Stimulated activated CD8-positive, alpha-beta memory T cell treated with anti-CD3 and anti-CD28 coated beads, Interleukin-4, amount 100 ng/mL, for 48 hours (primary cell): ENCODE measurements around the gene CEACAM7.
A peak's percentile ranks its signal among the peaks of the same experiment; 100 is the strongest.
"Not testable (repeated sequence)": the region's sequence is repeated elsewhere in the genome, so short reads cannot be mapped to it uniquely, and the experiment has no call there.

Experiments used
- DNase-seq: peaks from one replicate; pipeline ENCODE4 v3.0.0-alpha.2; 2020

Gene CEACAM7

GRCh38 chr19:41699968-41700323 lies 11.9 kb upstream of the CEACAM7 start:
- no peak for DNase-seq

GRCh38 chr19:41699231-41699967 lies 11.3 kb upstream of the CEACAM7 start:
- DNase-seq, result no peak

DNA sequence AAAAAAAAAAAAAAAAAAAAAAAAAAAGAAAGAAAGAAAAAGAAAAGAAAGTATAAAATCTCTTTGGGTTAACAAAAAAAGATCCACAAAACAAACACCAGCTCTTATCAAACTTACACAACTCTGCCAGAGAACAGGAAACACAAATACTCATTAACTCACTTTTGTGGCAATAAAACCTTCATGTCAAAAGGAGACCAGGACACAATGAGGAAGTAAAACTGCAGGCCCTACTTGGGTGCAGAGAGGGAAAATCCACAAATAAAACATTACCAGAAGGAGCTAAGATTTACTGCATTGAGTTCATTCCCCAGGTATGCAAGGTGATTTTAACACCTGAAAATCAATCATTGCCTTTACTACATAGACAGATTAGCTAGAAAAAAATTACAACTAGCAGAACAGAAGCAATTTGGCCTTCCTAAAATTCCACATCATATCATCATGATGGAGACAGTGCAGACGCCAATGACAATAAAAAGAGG lies 10.7 kb upstream of the CEACAM7 start:
- no peak for DNase-seq

DNA sequence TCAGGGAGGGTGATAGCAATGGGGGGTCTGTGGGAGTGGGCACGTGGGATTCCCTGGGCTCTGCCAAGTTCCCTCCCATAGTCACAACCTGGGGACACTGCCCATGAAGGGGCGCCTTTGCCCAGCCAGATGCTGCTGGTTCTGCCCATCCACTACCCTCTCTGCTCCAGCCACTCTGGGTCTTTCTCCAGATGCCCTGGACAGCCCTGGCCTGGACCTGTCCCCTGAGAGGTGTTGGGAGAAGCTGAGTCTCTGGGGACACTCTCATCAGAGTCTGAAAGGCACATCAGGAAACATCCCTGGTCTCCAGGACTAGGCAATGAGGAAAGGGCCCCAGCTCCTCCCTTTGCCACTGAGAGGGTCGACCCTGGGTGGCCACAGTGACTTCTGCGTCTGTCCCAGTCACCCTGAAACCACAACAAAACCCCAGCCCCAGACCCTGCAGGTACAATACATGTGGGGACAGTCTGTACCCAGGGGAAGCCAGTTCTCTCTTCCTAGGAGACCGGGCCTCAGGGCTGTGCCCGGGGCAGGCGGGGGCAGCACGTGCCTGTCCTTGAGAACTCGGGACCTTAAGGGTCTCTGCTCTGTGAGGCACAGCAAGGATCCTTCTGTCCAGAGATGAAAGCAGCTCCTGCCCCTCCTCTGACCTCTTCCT lies 9.3 kb upstream of the CEACAM7 start:
- no peak for DNase-seq

DNA sequence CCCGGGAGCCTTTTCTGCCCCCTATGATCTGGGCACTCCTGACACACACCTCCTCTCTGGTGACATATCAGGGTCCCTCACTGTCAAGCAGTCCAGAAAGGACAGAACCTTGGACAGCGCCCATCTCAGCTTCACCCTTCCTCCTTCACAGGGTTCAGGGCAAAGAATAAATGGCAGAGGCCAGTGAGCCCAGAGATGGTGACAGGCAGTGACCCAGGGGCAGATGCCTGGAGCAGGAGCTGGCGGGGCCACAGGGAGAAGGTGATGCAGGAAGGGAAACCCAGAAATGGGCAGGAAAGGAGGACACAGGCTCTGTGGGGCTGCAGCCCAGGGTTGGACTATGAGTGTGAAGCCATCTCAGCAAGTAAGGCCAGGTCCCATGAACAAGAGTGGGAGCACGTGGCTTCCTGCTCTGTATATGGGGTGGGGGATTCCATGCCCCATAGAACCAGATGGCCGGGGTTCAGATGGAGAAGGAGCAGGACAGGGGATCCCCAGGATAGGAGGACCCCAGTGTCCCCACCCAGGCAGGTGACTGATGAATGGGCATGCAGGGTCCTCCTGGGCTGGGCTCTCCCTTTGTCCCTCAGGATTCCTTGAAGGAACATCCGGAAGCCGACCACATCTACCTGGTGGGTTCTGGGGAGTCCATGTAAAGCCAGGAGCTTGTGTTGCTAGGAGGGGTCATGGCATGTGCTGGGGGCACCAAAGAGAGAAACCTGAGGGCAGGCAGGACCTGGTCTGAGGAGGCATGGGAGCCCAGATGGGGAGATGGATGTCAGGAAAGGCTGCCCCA lies 8.5 kb upstream of the CEACAM7 start:
- DNase-seq, result peak; percentile 39

DNA sequence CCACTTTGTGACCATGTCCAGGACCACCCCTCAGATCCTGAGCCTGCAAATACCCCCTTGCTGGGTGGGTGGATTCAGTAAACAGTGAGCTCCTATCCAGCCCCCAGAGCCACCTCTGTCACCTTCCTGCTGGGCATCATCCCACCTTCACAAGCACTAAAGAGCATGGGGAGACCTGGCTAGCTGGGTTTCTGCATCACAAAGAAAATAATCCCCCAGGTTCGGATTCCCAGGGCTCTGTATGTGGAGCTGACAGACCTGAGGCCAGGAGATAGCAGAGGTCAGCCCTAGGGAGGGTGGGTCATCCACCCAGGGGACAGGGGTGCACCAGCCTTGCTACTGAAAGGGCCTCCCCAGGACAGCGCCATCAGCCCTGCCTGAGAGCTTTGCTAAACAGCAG lies 7.7 kb upstream of the CEACAM7 start:
- no peak for DNase-seq

DNA sequence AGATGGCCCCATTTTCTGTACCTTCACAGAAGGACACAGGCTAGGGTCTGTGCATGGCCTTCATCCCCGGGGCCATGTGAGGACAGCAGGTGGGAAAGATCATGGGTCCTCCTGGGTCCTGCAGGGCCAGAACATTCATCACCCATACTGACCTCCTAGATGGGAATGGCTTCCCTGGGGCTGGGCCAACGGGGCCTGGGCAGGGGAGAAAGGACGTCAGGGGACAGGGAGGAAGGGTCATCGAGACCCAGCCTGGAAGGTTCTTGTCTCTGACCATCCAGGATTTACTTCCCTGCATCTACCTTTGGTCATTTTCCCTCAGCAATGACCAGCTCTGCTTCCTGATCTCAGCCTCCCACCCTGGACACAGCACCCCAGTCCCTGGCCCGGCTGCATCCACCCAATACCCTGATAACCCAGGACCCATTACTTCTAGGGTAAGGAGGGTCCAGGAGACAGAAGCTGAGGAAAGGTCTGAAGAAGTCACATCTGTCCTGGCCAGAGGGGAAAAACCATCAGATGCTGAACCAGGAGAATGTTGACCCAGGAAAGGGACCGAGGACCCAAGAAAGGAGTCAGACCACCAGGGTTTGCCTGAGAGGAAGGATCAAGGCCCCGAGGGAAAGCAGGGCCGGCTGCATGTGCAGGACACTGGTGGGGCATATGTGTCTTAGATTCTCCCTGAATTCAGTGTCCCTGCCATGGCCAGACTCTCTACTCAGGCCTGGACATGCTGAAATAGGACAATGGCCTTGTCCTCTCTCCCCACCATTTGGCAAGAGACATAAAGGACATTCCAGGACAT lies 7.0 kb upstream of the CEACAM7 start:
- no peak for DNase-seq

DNA sequence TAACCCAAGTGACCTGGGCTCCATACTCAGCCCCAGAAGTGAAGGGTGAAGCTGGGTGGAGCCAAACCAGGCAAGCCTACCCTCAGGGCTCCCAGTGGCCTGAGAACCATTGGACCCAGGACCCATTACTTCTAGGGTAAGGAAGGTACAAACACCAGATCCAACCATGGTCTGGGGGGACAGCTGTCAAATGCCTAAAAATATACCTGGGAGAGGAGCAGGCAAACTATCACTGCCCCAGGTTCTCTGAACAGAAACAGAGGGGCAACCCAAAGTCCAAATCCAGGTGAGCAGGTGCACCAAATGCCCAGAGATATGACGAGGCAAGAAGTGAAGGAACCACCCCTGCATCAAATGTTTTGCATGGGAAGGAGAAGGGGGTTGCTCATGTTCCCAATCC lies 6.1 kb upstream of the CEACAM7 start:
- no peak for DNase-seq

DNA sequence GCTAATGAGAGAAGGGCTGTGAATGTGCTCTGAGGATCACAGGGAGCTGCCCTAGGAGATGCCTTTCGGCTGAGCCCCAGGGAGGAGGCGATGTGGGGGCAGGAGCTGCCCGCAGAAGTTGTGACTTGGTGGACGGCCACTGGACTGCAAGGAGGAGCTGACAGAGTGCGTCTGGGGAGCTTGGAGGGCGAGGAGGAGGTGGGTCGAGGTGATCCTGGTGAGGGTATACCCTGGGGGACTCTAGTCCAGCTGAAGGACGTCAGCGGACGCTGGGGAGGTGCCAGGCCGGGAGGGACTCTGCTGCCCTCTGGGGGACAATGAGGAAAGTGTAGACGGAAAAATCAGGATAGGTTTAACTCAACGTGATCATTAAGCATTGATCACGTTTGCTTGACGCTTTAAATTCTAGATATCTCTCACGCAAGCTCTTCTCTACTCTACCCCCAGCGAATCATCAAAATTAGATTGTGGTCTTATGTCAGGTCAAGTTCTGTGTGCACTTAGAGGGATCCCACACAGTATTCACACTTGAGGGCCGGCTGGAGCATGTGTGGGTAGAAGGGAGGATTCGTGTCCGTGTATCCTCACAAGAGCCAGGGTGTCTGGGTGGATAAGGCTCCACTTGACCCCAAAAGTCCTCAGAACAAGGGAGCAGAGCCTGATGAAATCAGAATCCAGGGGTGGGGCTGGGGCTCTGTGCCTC lies 3.3 kb upstream of the CEACAM7 start:
- DNase-seq, result peak; percentile 58

- no peak for DNase-seq
These were observed 2.7 kb upstream of the CEACAM7 start for GRCh38 chr19:41690801-41691065.

GRCh38 chr19:41689993-41690800 lies 2.1 kb upstream of the CEACAM7 start:
- DNase-seq, result no peak

DNA sequence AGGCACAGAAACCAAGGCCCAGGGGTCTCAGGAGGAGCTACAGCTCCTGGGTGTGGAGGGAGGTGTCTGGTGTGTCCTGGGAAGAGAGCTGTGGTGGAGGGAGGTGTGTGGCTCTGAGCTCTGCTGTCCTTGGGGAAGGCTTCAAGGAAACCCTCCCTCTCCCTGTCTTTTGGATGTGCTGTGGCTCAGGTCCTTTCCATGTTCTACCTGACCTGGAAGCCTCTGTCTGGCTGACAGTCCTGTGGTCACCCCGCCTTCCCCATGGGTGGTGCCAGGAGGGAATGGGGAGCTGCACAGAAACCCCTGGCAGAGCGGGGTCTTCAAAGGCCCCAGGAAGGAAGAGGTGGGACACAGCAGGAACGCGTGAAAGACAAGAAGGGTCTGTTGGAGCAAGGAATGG lies 617 bp upstream of the CEACAM7 start:
- no peak for DNase-seq

GRCh38 chr19:41687419-41687818 lies 651 bp downstream of the CEACAM7 start:
- no peak for DNase-seq

DNA sequence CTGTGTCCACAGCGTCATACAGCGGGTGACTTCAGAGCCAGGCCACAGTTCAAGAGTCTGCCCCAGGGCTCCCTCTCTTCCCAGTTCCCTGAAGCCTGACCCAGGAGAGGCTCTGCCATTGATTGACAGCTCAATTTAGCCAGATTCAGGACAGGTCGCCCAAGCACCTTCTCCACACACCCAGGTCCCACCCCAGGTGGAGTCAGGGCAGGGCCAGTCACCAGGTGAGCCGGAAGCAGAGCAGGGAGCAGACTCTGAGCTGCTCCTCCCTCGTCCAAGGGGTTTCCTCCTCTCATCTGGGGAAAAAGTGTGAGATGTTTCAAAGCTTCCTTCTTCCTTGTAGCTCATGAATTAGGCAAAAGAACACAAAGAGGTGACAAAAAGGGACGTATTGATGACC lies 5.6 kb downstream of the CEACAM7 start:
- no peak for DNase-seq

GRCh38 chr19:41671486-41671885 lies 16.6 kb downstream of the CEACAM7 start:
- no peak for DNase-seq

- no peak for DNase-seq
These were observed 17.3 kb downstream of the CEACAM7 start for GRCh38 chr19:41670755-41671154.

GRCh38 chr19:41668315-41668714 lies 19.8 kb downstream of the CEACAM7 start:
- DNase-seq, result no peak

- DNase-seq, result no peak
These were observed 22.0 kb downstream of the CEACAM7 start for GRCh38 chr19:41666075-41666474.

DNA sequence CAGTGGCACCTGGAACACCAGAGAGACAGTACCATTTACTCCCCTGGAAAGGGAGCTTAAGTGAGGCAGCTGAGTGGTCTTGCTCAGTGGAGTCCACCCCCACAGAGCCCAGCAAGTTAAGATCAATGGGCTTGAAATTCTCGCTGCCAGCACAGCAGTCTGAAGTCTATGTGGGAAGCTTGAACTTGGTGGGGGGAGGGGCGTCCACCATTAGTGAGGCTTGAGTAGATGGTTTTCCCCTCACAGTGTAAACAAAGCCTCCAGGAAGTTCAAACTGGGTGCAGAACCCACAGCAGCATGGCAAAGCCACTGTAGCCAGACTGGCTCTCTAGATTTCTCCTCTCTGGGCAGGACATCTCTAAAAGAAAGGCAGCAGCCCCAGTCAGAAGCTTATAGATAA lies 30.9 kb downstream of the CEACAM7 start:
- no peak for DNase-seq

- DNase-seq, result not testable (repeated sequence)
These were observed 31.3 kb downstream of the CEACAM7 start for GRCh38 chr19:41656756-41657155.

- DNase-seq, result no peak
These were observed 35.8 kb downstream of the CEACAM7 start for GRCh38 chr19:41652250-41652649.

- no peak for DNase-seq
These were observed 38.2 kb downstream of the CEACAM7 start for GRCh38 chr19:41649827-41650226.
